ENCODE results near the gene ERC2.

DNA sequence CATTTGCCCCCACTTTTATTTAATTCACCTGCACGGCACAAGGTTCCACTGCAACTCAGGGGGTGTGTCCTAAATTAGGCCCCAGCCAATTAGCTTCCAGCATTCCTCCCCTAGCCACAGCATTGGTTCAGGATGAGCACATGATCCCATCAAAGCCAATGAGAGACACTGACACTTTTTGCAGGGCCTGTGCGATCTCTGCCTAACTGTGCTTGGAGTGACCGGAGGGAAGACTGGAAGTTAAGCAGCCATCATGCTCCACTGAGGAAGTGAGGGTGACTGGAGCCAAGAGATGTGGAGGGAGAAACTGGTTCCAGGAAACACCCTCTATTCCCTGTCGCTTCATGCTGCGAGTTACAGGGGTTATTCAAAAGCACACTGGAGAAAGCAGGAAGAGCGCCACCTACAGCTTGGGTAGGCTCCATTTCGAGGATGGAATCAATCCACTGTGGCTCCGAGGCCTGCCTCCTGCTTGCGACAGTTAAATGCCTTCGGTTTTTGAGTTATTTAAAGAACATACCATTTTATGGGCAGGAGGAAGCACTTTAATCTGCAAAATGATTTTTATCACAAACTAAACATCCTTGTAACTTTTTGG lies 858.9 kb downstream of the ERC2 start:
- no peak for TF ChIP-seq POLR2A (IDR thresholded peaks at IDR 0.05)
- TF ChIP-seq, protein P1, sequence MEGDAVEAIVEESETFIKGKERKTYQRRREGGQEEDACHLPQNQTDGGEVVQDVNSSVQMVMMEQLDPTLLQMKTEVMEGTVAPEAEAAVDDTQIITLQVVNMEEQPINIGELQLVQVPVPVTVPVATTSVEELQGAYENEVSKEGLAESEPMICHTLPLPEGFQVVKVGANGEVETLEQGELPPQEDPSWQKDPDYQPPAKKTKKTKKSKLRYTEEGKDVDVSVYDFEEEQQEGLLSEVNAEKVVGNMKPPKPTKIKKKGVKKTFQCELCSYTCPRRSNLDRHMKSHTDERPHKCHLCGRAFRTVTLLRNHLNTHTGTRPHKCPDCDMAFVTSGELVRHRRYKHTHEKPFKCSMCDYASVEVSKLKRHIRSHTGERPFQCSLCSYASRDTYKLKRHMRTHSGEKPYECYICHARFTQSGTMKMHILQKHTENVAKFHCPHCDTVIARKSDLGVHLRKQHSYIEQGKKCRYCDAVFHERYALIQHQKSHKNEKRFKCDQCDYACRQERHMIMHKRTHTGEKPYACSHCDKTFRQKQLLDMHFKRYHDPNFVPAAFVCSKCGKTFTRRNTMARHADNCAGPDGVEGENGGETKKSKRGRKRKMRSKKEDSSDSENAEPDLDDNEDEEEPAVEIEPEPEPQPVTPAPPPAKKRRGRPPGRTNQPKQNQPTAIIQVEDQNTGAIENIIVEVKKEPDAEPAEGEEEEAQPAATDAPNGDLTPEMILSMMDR (IDR thresholded peaks at IDR 0.05), result no peak

Data from upper lobe of left lung (tissue), 4 donors.